ENCODE data around the gene CBX8. TPM values are rescaled to one million over a fixed set of nuclear protein-coding genes. Genes with fewer than 3 reads are reported as not detected.

CBX8 gene
- total and polyA plus RNA-seq, 2 of the 8 experiments (the other 6 are each of a cell fraction or from before 2014, with no cell fraction given) = 0.09 to 2.1 TPM

- no peak overlapping the region for H4K5ac ChIP-seq (ENCODE audit: insufficient read length, low read depth, low read length)
- no peak overlapping the region for H3K18ac ChIP-seq (ENCODE audit: extremely low read depth, low read length)
- H3K4me1 ChIP-seq (replicated peaks in 1 of 4; ENCODE audit: control insufficient read depth in 3 of 4, insufficient read depth in 4 of 4, low read length in 3 of 4) = peaks cover 4 to 31% (median 16%) of the 10 kb centered on the region in 4 experiments
- no peak overlapping the region for H3K9ac ChIP-seq (replicated peaks in 1 of 4; ENCODE audit: extremely low read depth in 1 of 4, low read depth in 3 of 4, low read length in 3 of 4)
- H3K9me3 ChIP-seq (ENCODE audit: insufficient read depth in 2 of 2, low read depth in 1 of 2, low read length in 1 of 2) = no peaks in the 10 kb centered on the region
- no peak overlapping the region for H2BK120ac ChIP-seq (replicated peaks; ENCODE audit: low read depth, low read length)
- peaks cover 0 to 11% of the 10 kb centered on the region in 2 experiments for H4K20me1 ChIP-seq (replicated peaks in 1 of 2; ENCODE audit: control insufficient read depth in 1 of 2, insufficient read depth in 2 of 2, low read length in 2 of 2)
- peaks cover 19 to 59% (median 43%) of the 10 kb centered on the region in 4 experiments for H3K27me3 ChIP-seq (replicated peaks in 1 of 4; ENCODE audit: control insufficient read depth in 3 of 4, extremely low read depth in 1 of 4, insufficient read depth in 3 of 4, low read length in 3 of 4)
- WGBS, 2 experiments (ENCODE audit: extremely low coverage in 1 of 2, insufficient coverage in 1 of 2, insufficient read length in 1 of 2, insufficient replicate concordance in 2 of 2, low coverage in 1 of 2, low lambda C conversion rate in 2 of 2, missing lambda C conversion rate in 1 of 2) = 62% methylated on average over 6 of the region's 6 CpGs; no CpG with 5 or more reads in 1 of the 2 experiments
- H2BK20ac ChIP-seq (ENCODE audit: low read length) = no peak overlapping the region
- no peak overlapping the region for H3K56ac ChIP-seq (replicated peaks; ENCODE audit: insufficient read length, low read depth, low read length)
- ChIA-PET POLR2A (ENCODE audit: partially characterized antibody) (interaction anchor here (0.7 to 10.4 kb wide), 9 partner anchors 12 to 84 kb away, joined by 3 to 77 read pairs (median 7); partner anchors contain the start of gene CBX2), CTCF (ENCODE audit: partially characterized antibody) (interaction anchor here (0.6 to 7.6 kb wide), 39 partner anchors 8 to 1948 kb away, joined by 3 to 94 read pairs (median 5); partner anchors contain the start of genes CBX2 and CBX8)
- H3K79me1 ChIP-seq (ENCODE audit: low read depth, low read length) = no peaks in the 10 kb centered on the region
- H3K23ac ChIP-seq (ENCODE audit: insufficient read length) = no peak overlapping the region
- FAIRE-seq = no peak
- no peaks in the 10 kb centered on the region for H3K79me2 ChIP-seq (ENCODE audit: control insufficient read depth in 1 of 2, insufficient read depth in 2 of 2, low read length in 2 of 2)
- H3K27ac ChIP-seq (ENCODE audit: low read depth, low read length) = no peak overlapping the region
- no peak overlapping the region for H3K14ac ChIP-seq (ENCODE audit: insufficient read length)
- H2BK5ac ChIP-seq (ENCODE audit: low read depth, low read length) = no peak overlapping the region
- H3K4me2 ChIP-seq (ENCODE audit: insufficient read depth in 1 of 2, low read depth in 2 of 2, low read length in 2 of 2) = no peak overlapping the region
- no peak overlapping the region for H2AFZ ChIP-seq (ENCODE audit: low read length)
- TF ChIP-seq TBP (IDR thresholded peaks at IDR 0.05; ENCODE audit: low read depth, low read length) = no peak
- no peak for TF ChIP-seq TAF7 (optimal IDR thresholded peaks at IDR 0.05; ENCODE audit: borderline replicate concordance, low read depth, low read length)
- no peak for TF ChIP-seq JUN (IDR thresholded peaks at IDR 0.05; ENCODE audit: low read depth, low read length)
- no peak for TF ChIP-seq NRF1 (IDR thresholded peaks at IDR 0.05; ENCODE audit: low read depth, low read length)
- H4K91ac ChIP-seq (replicated peaks; ENCODE audit: insufficient read length, low read length) = no peak overlapping the region
- H3K23me2 ChIP-seq (ENCODE audit: low read depth, low read length) = peaks cover 13% of the 10 kb centered on the region; the same call in 1 of the 2 replicates
- DNase-seq (ENCODE audit: low read depth in 1 of 2, low spot score in 2 of 2) = no peak
- H2BK12ac ChIP-seq (ENCODE audit: low read depth, low read length) = peak overlapping the region; percentile 4; the same call in 1 of the 2 replicates
- no peak overlapping the region for H2AK5ac ChIP-seq (ENCODE audit: low read depth, low read length)
- no peak overlapping the region for H4K8ac ChIP-seq (ENCODE audit: extremely low read depth, insufficient read depth, low read length)
- H3K4me3 ChIP-seq (ENCODE audit: extremely low read depth in 1 of 4, insufficient read depth in 2 of 4, low read depth in 3 of 4, low read length in 4 of 4) = no peak overlapping the region
- H2BK15ac ChIP-seq (ENCODE audit: low read length) = no peak overlapping the region
- H3K4ac ChIP-seq (replicated peaks; ENCODE audit: insufficient read length, low read depth, low read length) = no peak overlapping the region
- H3K36me3 ChIP-seq (ENCODE audit: control insufficient read depth in 2 of 4, insufficient read depth in 4 of 4, low read length in 3 of 4) = 0 out of 8 replicates have a peak, but pooled peaks cover 0 to 2% (median 0%) of the 10 kb centered on the region in 4 experiments
Observed at GRCh38 chr17:79745641-79746105, 51.2 kb downstream of the CBX8 start.

Data from H1 (cell line).